IMR-90 (cell line): ENCODE results near the gene ORMDL2. TPM values are rescaled to one million over a fixed set of nuclear protein-coding genes. Genes with fewer than 3 reads are reported as not detected.

Experiments
- ATAC-seq: fragments of 200-7000 bp; cut with Tn5 transposase; 2 replicates; pipeline ENCODE4 v1.9.1; 2020; ENCODE audit warnings: low read depth, mild to moderate bottlenecking, moderate library complexity
- BruUV-seq: library from RNA; stranded (reverse); fragments of 400-500 nt; replicated peaks from 2 replicates; lab custom pipeline; 2021; lab: Mats Ljungman, UMichigan
- CTCF ChIA-PET: fragments of 300-600 bp; formaldehyde crosslinking; extraction: SDS; loops from one replicate; lab custom pipeline; 2021; ENCODE audit warnings: antibody characterized with exemption; lab: Yijun Ruan, JAX
- POLR2A ChIA-PET: fragments of 300-600 bp; sonication (Branson Sonifier 250); formaldehyde crosslinking; loops from one replicate; lab custom pipeline; 2022; ENCODE audit warnings: antibody characterized with exemption; ENCODE audit not compliant: unreplicated experiment; lab: Charles Lee
- DNase-seq: peaks from one replicate; pipeline ENCODE4 v3.0.0; 2013
- H2AFZ ChIP-seq: replicated peaks from 2 replicates; pipeline ENCODE3; 2013; ENCODE audit warnings: low read length, mild to moderate bottlenecking; ENCODE audit not compliant: poor library complexity
- H2AK5ac ChIP-seq: 2 replicates; pipeline ENCODE4 v1.6.1; 2013; ENCODE audit warnings: low read depth, low read length, inconsistent platforms
- H2AK9ac ChIP-seq: replicated peaks from 2 replicates; pipeline ENCODE3; 2013; ENCODE audit warnings: mild to moderate bottlenecking, low read depth, low read length, moderate library complexity; ENCODE audit not compliant: poor library complexity
- H2BK120ac ChIP-seq: 2 replicates; pipeline ENCODE4 v1.6.1; 2013; ENCODE audit warnings: low read depth, low read length, inconsistent platforms
- H2BK15ac ChIP-seq: 3 replicates; pipeline ENCODE4 v1.6.1; 2013; ENCODE audit warnings: low read depth, low read length, inconsistent platforms
- H2BK20ac ChIP-seq: 2 replicates; pipeline ENCODE4 v1.6.1; 2013; ENCODE audit warnings: low read depth, mild to moderate bottlenecking, inconsistent platforms, low read length, moderate library complexity
- H2BK5ac ChIP-seq: 2 replicates; pipeline ENCODE4 v1.6.1; 2013; ENCODE audit warnings: mild to moderate bottlenecking, low read depth, low read length, inconsistent platforms; ENCODE audit not compliant: poor library complexity, severe bottlenecking
- H3K14ac ChIP-seq: replicated peaks from 2 replicates; pipeline ENCODE4 v1.6.1; 2013; ENCODE audit warnings: low read depth, low read length, inconsistent platforms
- H3K18ac ChIP-seq: 2 replicates; pipeline ENCODE4 v1.6.1; 2013; ENCODE audit warnings: low read depth, low read length, control low read depth
- H3K23ac ChIP-seq: 2 replicates; pipeline ENCODE4 v1.6.1; 2013; ENCODE audit warnings: low read depth, low read length, inconsistent platforms
- H3K27ac ChIP-seq: 2 replicates; pipeline ENCODE4 v1.5.1; 2013; ENCODE audit warnings: mild to moderate bottlenecking, control low read depth, low read length; ENCODE audit not compliant: insufficient read depth
- H3K27me3 ChIP-seq: 2 replicates; pipeline ENCODE4 v1.6.1; 2013; ENCODE audit warnings: low read length; ENCODE audit not compliant: control insufficient read depth, insufficient read depth
- H3K36me3 ChIP-seq: 2 replicates; pipeline ENCODE4 v1.6.1; 2013; ENCODE audit warnings: low read length, mixed read lengths; ENCODE audit not compliant: control insufficient read depth, insufficient read depth
- H3K4ac ChIP-seq: 2 replicates; pipeline ENCODE4 v1.6.1; 2013; ENCODE audit warnings: low read depth, low read length, inconsistent platforms
- H3K4me1 ChIP-seq: 2 replicates; pipeline ENCODE4 v1.6.1; 2013; ENCODE audit warnings: low read length, mixed read lengths; ENCODE audit not compliant: control insufficient read depth, insufficient read depth
- H3K4me2 ChIP-seq: 2 replicates; pipeline ENCODE4 v1.6.1; 2013; ENCODE audit warnings: low read depth, mild to moderate bottlenecking, control low read depth, low read length, moderate library complexity
- H3K4me3 ChIP-seq: 2 replicates; pipeline ENCODE4 v1.5.1; 2013; ENCODE audit warnings: low read depth, mild to moderate bottlenecking, control low read depth, low read length, moderate library complexity; ENCODE audit not compliant: insufficient read depth
- H3K56ac ChIP-seq: 2 replicates; pipeline ENCODE4 v1.6.1; 2013; ENCODE audit warnings: low read length, inconsistent platforms; ENCODE audit not compliant: insufficient read depth; ENCODE audit errors: extremely low read depth
- H3K79me1 ChIP-seq, 2 experiments: 2 replicates each; pipeline ENCODE4 v1.6.1; 2013; ENCODE audit warnings: low read length in 2 of 2, inconsistent platforms in 1 of 2, low read depth in 1 of 2
- H3K9ac ChIP-seq: 2 replicates; pipeline ENCODE4 v1.6.1; 2013; ENCODE audit warnings: low read depth, low read length, control low read depth
- H3K9me1 ChIP-seq: 2 replicates; pipeline ENCODE4 v1.6.1; 2013; ENCODE audit warnings: low read length, inconsistent platforms; ENCODE audit not compliant: insufficient read depth
- H3K9me3 ChIP-seq: 2 replicates; pipeline ENCODE4 v1.6.1; 2013; ENCODE audit warnings: low read length; ENCODE audit not compliant: control insufficient read depth, insufficient read depth
- H4K20me1 ChIP-seq: 2 replicates; pipeline ENCODE4 v1.6.1; 2013; ENCODE audit warnings: low read length, inconsistent platforms; ENCODE audit not compliant: insufficient read depth
- H4K5ac ChIP-seq: 2 replicates; pipeline ENCODE4 v1.6.1; 2013; ENCODE audit warnings: mild to moderate bottlenecking, low read depth, low read length, control low read depth
- H4K8ac ChIP-seq, 2 experiments: 2 replicates each; pipeline ENCODE4 v1.6.1; 2013; ENCODE audit warnings: low read depth in 2 of 2, low read length in 2 of 2, control low read depth in 1 of 2, inconsistent platforms in 1 of 2
- H4K91ac ChIP-seq: 2 replicates; pipeline ENCODE4 v1.6.1; 2013; ENCODE audit warnings: low read depth, low read length, inconsistent platforms; ENCODE audit not compliant: insufficient read depth
- BHLHE40 ChIP-seq: fragments of 150-350 bp; IDR thresholded peaks from 2 replicates; pipeline ENCODE4 v1.6.1; 2016; ENCODE audit warnings: mild to moderate bottlenecking, low read depth, low read length
- CEBPB ChIP-seq: IDR thresholded peaks from 2 replicates; pipeline ENCODE4 v1.6.1; 2012; ENCODE audit warnings: low read depth, low read length, improper control_type of control experiment
- FOS ChIP-seq: fragments of 150-350 bp; IDR thresholded peaks from 2 replicates; pipeline ENCODE4 v1.6.1; 2016; ENCODE audit warnings: low read depth, low read length
- MAFK ChIP-seq: IDR thresholded peaks from 2 replicates; pipeline ENCODE4 v1.6.1; 2012; ENCODE audit warnings: low read depth, low read length, improper control_type of control experiment
- MAZ ChIP-seq: IDR thresholded peaks from 2 replicates; pipeline ENCODE4 v1.6.1; 2012; ENCODE audit warnings: low read depth, mild to moderate bottlenecking, low read length, improper control_type of control experiment, moderate library complexity, borderline replicate concordance
- MXI1 ChIP-seq: IDR thresholded peaks from 2 replicates; pipeline ENCODE4 v1.6.1; 2012; ENCODE audit warnings: low read depth, mild to moderate bottlenecking, low read length, moderate library complexity, borderline replicate concordance
- RAD21 ChIP-seq: IDR thresholded peaks from 2 replicates; pipeline ENCODE4 v1.6.1; 2012; ENCODE audit warnings: low read length, improper control_type of control experiment
- USF2 ChIP-seq: fragments of 150-350 bp; IDR thresholded peaks from 2 replicates; pipeline ENCODE4 v1.6.1; 2017; ENCODE audit warnings: mild to moderate bottlenecking, antibody characterized with exemption, low read length, low read depth
- WGBS, 2 experiments: methylation state at CpG; one replicate each; pipeline versions ENCODE4 v1.1.5 to v1.1.7; 2013; ENCODE audit warnings: missing lambda C conversion rate in 2 of 2; ENCODE audit not compliant: insufficient read length in 1 of 2; ENCODE audit errors: extremely low coverage in 2 of 2; 5-methylcytosine and 5-hydroxymethylcytosine counted together
- dilution Hi-C: fragments of 300-500 bp; cut with HindIII; formaldehyde crosslinking; loops from one replicate; pipeline ENCODE4 v1.14.3; 2018; ENCODE audit warnings: low sequenced_read_pairs; ENCODE audit not compliant: unreplicated experiment
- in situ Hi-C: fragments of 300-500 bp; cut with MboI; formaldehyde crosslinking; loops from 3 replicates; pipeline ENCODE4 v1.14.3; 2019; ENCODE audit warnings: low sequenced_read_pairs, inconsistent platforms, mixed read lengths
- intact Hi-C: fragments of 100-400 bp; cut with micrococcal nuclease; formaldehyde crosslinking; loops from 2 replicates; pipeline ENCODE4 v1.10.0; 2022
- polyA plus RNA-seq, 3 experiments: library from polyadenylated mRNA; depleted of rRNA; stranded (reverse); fragments of >200 nt; gene quantifications; 2 replicates each; pipeline ENCODE4 v1.2.3, GENCODE V29; 2012; ENCODE audit warnings: low replicate concordance in 1 of 3
- total RNA-seq: library from RNA; depleted of rRNA; stranded (reverse); fragments of >200 nt; gene quantifications from 2 replicates; pipeline ENCODE4 v1.2.3, GENCODE V29; 2012
- TF ChIP-seq, protein P1 (sequence below): conservative IDR thresholded peaks from 2 replicates; pipeline ENCODE4 v1.5.1; 2012; ENCODE audit warnings: mild to moderate bottlenecking, low read depth, low read length, improper control_type of control experiment

ORMDL2 gene
- total and polyA plus RNA-seq, 2 of the 4 experiments (the other 2 are of a cell fraction) = 20.4 to 39.7 TPM

DNA sequence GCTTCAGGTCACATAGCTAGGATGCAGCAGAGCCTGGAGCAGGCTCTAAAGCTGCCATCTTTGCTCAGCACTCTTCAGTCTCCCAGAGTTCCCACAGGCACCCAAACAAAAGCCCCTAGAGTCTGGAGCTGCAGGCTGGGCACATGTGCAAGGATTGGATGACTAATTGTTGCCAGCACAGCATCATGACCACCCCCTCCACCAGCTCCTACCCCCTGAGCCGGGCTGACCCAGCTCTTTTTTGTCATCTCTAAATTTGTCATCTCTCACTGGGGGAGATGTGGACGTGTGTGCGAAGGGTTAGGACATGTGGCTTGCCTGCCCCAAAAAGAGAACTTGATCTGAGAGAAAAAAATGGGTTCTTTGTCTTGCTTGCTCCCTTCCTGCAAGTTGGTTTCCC lies 29.2 kb downstream of the ORMDL2 start:
- H2BK15ac ChIP-seq = peak overlapping the region; percentile 84; the same call in 2 of the 3 replicates
- H2BK20ac ChIP-seq = peak overlapping the region; percentile 79
- no peak overlapping the region; the same call in 1 of the 2 replicates for H3K56ac ChIP-seq
- WGBS, 2 experiments = no CpG with 5 or more reads among the region's 3 CpGs
- peak overlapping the region; percentile 98 for H3K4ac ChIP-seq
- peak overlapping the region; percentile 88 for H2BK5ac ChIP-seq
- in situ Hi-C loops (no loop called here), dilution Hi-C loops (no loop called here), intact Hi-C loops (loop anchor here (1.0 kb wide), 1 partner anchor 84 kb away; the partner anchor contains the start of gene DGKA)
- peak overlapping the region; percentile 1 for H2AK9ac ChIP-seq
- peak overlapping the region; percentile 77 for H3K27ac ChIP-seq
- H2BK120ac ChIP-seq = peak overlapping the region; percentile 93; the same call in 1 of the 2 replicates
- ChIA-PET CTCF (interaction anchor here (1.3 kb wide), 1 partner anchor 83 kb away, joined by 3 read pairs; no protein-coding TSS in a partner anchor), POLR2A (interaction anchor here (1.0 kb wide), 1 partner anchor 16 kb away, joined by 4 read pairs; no protein-coding TSS in a partner anchor)
- DNase-seq (peak; percentile 83), ATAC-seq (peak; percentile 4; the same call in 1 of the 2 replicates)
- peak overlapping the region; percentile 74 for H3K14ac ChIP-seq
- H3K36me3 ChIP-seq = no peaks in the 10 kb centered on the region
- H4K5ac ChIP-seq = peak overlapping the region; percentile 86
- no peaks in the 10 kb centered on the region for H3K9me3 ChIP-seq
- H2AK5ac ChIP-seq = peak overlapping the region; percentile 45; the same call in 1 of the 2 replicates
- H3K27me3 ChIP-seq = no peaks in the 10 kb centered on the region
- H3K18ac ChIP-seq = peak overlapping the region; percentile 64; the same call in 1 of the 2 replicates
- H3K4me1 ChIP-seq = peaks cover 17% of the 10 kb centered on the region
- BruUV-seq = no TSS peak
- no peaks in the 10 kb centered on the region for H4K20me1 ChIP-seq
- H3K9me1 ChIP-seq = peaks cover 16% of the 10 kb centered on the region
- peaks cover 10 to 14% of the 10 kb centered on the region in 2 experiments for H3K79me1 ChIP-seq
- H2AFZ ChIP-seq = peak overlapping the region; percentile 38
- no peak overlapping the region for H3K4me2 ChIP-seq
- H3K4me3 ChIP-seq = no peak overlapping the region
- H3K23ac ChIP-seq = peak overlapping the region; percentile 79; the same call in 1 of the 2 replicates
- peak overlapping the region; percentile 83 to 93; a peak in 3 of 4 replicates for H4K8ac ChIP-seq
- H4K91ac ChIP-seq = peak overlapping the region; percentile 46
- H3K9ac ChIP-seq = 0 out of 2 replicates have a peak overlapping the region, but pooled peaks have one; percentile 2
- TF ChIP-seq RAD21 (no peak), FOS (peak; percentile 66; the same call in 1 of the 2 replicates), MXI1 (peak; percentile 62; the same call in 1 of the 2 replicates), BHLHE40 (peak; percentile 64; the same call in 1 of the 2 replicates), MAZ (peak; percentile 37; the same call in 1 of the 2 replicates), CEBPB (0 out of 2 replicates have a peak, but pooled peaks have one; percentile 4), USF2 (peak; percentile 62; the same call in 1 of the 2 replicates), MAFK (peak; percentile 62)
- TF ChIP-seq, protein P1, sequence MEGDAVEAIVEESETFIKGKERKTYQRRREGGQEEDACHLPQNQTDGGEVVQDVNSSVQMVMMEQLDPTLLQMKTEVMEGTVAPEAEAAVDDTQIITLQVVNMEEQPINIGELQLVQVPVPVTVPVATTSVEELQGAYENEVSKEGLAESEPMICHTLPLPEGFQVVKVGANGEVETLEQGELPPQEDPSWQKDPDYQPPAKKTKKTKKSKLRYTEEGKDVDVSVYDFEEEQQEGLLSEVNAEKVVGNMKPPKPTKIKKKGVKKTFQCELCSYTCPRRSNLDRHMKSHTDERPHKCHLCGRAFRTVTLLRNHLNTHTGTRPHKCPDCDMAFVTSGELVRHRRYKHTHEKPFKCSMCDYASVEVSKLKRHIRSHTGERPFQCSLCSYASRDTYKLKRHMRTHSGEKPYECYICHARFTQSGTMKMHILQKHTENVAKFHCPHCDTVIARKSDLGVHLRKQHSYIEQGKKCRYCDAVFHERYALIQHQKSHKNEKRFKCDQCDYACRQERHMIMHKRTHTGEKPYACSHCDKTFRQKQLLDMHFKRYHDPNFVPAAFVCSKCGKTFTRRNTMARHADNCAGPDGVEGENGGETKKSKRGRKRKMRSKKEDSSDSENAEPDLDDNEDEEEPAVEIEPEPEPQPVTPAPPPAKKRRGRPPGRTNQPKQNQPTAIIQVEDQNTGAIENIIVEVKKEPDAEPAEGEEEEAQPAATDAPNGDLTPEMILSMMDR = no peak
